RWPE1 (cell line): ENCODE measurements around the gene UBB.
A peak's percentile ranks its signal among the peaks of the same experiment; 100 is the strongest.
"Not testable (repeated sequence)": the region's sequence is repeated elsewhere in the genome, so short reads cannot be mapped to it uniquely, and the experiment has no call there.

ENCODE experiments used
- CTCF ChIA-PET: fragments of 350-600 bp; sonication (Branson Sonifier 250); formaldehyde crosslinking; extraction: SDS; loops from one replicate; lab custom pipeline; 2021; lab: Yijun Ruan, JAX
- POLR2A ChIA-PET: fragments of 400-600 bp; formaldehyde crosslinking; extraction: SDS; loops from one replicate; lab custom pipeline; 2020; ENCODE audit warnings: antibody characterized with exemption; ENCODE audit not compliant: low non-redundant PET; lab: Yijun Ruan, JAX
- DNase-seq: peaks from one replicate; pipeline ENCODE4 v3.0.0; 2012; ENCODE audit warnings: low spot score
- H3K27ac ChIP-seq: fragments of 450-650 bp; 2 replicates; pipeline ENCODE4 v1.5.1; 2017
- CTCF ChIP-seq: fragments of 450-650 bp; conservative IDR thresholded peaks from 2 replicates; pipeline ENCODE4 v1.5.1; 2017; ENCODE audit warnings: low read depth, mild to moderate bottlenecking

Gene UBB

DNA sequence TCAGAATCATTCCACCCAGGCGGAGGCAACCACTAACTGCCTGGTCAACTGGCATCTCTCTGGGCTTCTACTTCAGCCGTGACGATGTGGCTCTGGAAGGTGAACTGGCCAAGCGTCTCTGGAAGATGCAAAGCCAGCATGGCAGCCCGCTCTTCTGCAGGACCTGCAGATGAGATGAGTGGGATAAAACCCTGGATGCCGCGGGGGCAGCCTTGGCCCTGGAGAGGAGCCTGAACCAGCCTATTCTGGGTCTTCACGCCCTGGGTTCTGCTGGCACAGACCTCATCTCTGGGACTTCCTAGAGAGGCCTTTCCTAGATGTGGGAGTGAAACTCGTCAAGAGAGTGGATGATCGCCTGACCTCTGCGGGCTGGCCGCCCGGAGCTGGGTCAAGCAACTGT is 10.6 kb downstream of the UBB start:
- no peak for TF ChIP-seq CTCF
- H3K27ac ChIP-seq = no peak overlapping the region
- CTCF ChIA-PET = no interaction called here
- DNase-seq = no peak
- POLR2A ChIA-PET = no interaction called here

- DNase-seq, H3K27ac ChIP-seq, POLR2A ChIA-PET: not testable (repeated sequence)
- CTCF ChIA-PET = interaction anchor here (0.6 kb wide), 2 partner anchors 29 to 116 kb away, joined by 3 to 9 read pairs; no protein-coding TSS in a partner anchor
These were observed 11.6 kb downstream of the UBB start for GRCh38 chr17:16392491-16392890.

- CTCF ChIA-PET = interaction anchor here (0.8 kb wide), 1 partner anchor 33 kb away, joined by 5 read pairs; no protein-coding TSS in a partner anchor
- DNase-seq, H3K27ac ChIP-seq, POLR2A ChIA-PET: not testable (repeated sequence)
These were observed 15.0 kb downstream of the UBB start for GRCh38 chr17:16395887-16396286.

- H3K27ac ChIP-seq, POLR2A ChIA-PET: not testable (repeated sequence)
These were observed 15.8 kb downstream of the UBB start for GRCh38 chr17:16396693-16397092.

GRCh38 chr17:16398270-16399267 is 17.7 kb downstream of the UBB start:
- CTCF ChIA-PET = interaction anchor here (0.6 to 0.7 kb wide), 2 partner anchors 18 to 58 kb away, joined by 3 to 4 read pairs; no protein-coding TSS in a partner anchor
- DNase-seq = no peak
- H3K27ac ChIP-seq = no peak overlapping the region
- POLR2A ChIA-PET = no interaction called here
- TF ChIP-seq CTCF = no peak

More at GRCh38 chr17:16396693-16397092, 15.8 kb downstream of the UBB start:
- not testable (repeated sequence) for DNase-seq
- CTCF ChIA-PET = interaction anchor here (0.8 kb wide), 1 partner anchor 34 kb away, joined by 5 read pairs; no protein-coding TSS in a partner anchor

DNA sequence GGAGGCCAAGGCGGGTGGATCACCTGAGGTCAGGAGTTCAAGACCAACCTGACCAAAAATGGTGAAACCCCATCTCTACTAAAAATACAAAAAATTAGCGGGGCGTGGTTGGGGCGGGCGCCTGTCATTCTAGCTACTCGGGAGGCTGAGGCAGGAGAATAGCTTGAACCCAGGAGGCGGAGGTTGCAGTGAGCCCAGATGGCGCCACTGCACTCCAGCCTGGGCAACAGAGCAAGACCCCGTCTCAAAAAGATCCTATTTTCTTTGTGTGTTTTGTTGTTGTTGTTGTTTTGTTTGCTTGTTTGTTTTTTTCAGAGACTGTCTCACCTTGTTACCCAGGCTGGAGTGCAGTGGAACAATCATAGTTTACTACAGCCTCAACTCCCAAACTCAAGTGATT is 23.0 kb downstream of the UBB start:
- DNase-seq, POLR2A ChIA-PET: not testable (repeated sequence)
- CTCF ChIA-PET = interaction anchor here (0.7 kb wide), 1 partner anchor 319 kb away, joined by 4 read pairs; no protein-coding TSS in a partner anchor

GRCh38 chr17:16406742-16407674 is 26.1 kb downstream of the UBB start:
- ChIA-PET CTCF (interaction anchor here (0.6 to 1.3 kb wide), 3 partner anchors 20 to 43 kb away, joined by 4 to 6 read pairs (median 4); no protein-coding TSS in a partner anchor), POLR2A (no interaction called here)
- DNase-seq = no peak
- TF ChIP-seq CTCF = no peak
- peak overlapping the region; percentile 91 for H3K27ac ChIP-seq

More for the DNA sequence above, 23.0 kb downstream of the UBB start:
- H3K27ac ChIP-seq = not testable (repeated sequence)

- no peak for TF ChIP-seq CTCF
- ChIA-PET POLR2A (no interaction called here), CTCF (interaction anchor here (0.7 to 1.2 kb wide), 3 partner anchors 15 to 44 kb away, joined by 4 to 7 read pairs (median 6); no protein-coding TSS in a partner anchor)
- DNase-seq = peak; percentile 38
- H3K27ac ChIP-seq = peak overlapping the region; percentile 91
These were observed 27.2 kb downstream of the UBB start for GRCh38 chr17:16407911-16408588.
